ENCODE data around the gene MAP3K9. TPM values are rescaled to one million over a fixed set of nuclear protein-coding genes. Genes with fewer than 3 reads are reported as not detected.
A peak's percentile ranks its signal among the peaks of the same experiment; 100 is the strongest.

The MAP3K9 gene
- total and polyA plus RNA-seq, 4 donors = 2.3 to 14.0 (median 4.3) TPM

GRCh38 chr14:70845601-70846000 is 36.3 kb upstream of the MAP3K9 start:
- Histone ChIP-seq H3K36me3 (ENCODE audit: control insufficient read depth in 4 of 4, insufficient read depth in 4 of 4, low read length in 4 of 4) (no peaks in the 10 kb centered on the region), H3K4me3 (no peak overlapping the region), H3K27ac (ENCODE audit: low read depth in 1 of 2, low read length in 1 of 2) (no peak overlapping the region), H3K9ac (ENCODE audit: insufficient read depth in 1 of 2, low read length in 2 of 2) (no peak overlapping the region), H3K27me3 (ENCODE audit: control insufficient read depth in 3 of 3, insufficient read depth in 3 of 3, low read length in 2 of 3) (peaks cover 0 to 4% (median 0%) of the 10 kb centered on the region in 3 donors), H3K9me3 (ENCODE audit: control insufficient read depth in 4 of 4, insufficient read depth in 3 of 4, low read length in 3 of 4) (no peaks in the 10 kb centered on the region), H3K4me1 (ENCODE audit: control insufficient read depth in 5 of 5, insufficient read depth in 5 of 5, low read length in 5 of 5) (no peaks in the 10 kb centered on the region)
- 72 to 75% methylated on average over 2 of the region's 2 CpGs for WGBS, 2 donors
- ATAC-seq (ENCODE audit: insufficient read depth, low FRiP score) (no peak), DNase-seq (no peak)
- TF ChIP-seq, protein P1, sequence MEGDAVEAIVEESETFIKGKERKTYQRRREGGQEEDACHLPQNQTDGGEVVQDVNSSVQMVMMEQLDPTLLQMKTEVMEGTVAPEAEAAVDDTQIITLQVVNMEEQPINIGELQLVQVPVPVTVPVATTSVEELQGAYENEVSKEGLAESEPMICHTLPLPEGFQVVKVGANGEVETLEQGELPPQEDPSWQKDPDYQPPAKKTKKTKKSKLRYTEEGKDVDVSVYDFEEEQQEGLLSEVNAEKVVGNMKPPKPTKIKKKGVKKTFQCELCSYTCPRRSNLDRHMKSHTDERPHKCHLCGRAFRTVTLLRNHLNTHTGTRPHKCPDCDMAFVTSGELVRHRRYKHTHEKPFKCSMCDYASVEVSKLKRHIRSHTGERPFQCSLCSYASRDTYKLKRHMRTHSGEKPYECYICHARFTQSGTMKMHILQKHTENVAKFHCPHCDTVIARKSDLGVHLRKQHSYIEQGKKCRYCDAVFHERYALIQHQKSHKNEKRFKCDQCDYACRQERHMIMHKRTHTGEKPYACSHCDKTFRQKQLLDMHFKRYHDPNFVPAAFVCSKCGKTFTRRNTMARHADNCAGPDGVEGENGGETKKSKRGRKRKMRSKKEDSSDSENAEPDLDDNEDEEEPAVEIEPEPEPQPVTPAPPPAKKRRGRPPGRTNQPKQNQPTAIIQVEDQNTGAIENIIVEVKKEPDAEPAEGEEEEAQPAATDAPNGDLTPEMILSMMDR (IDR thresholded peaks at IDR 0.05; ENCODE audit: control extremely low read depth, extremely low read depth) = no peak

DNA sequence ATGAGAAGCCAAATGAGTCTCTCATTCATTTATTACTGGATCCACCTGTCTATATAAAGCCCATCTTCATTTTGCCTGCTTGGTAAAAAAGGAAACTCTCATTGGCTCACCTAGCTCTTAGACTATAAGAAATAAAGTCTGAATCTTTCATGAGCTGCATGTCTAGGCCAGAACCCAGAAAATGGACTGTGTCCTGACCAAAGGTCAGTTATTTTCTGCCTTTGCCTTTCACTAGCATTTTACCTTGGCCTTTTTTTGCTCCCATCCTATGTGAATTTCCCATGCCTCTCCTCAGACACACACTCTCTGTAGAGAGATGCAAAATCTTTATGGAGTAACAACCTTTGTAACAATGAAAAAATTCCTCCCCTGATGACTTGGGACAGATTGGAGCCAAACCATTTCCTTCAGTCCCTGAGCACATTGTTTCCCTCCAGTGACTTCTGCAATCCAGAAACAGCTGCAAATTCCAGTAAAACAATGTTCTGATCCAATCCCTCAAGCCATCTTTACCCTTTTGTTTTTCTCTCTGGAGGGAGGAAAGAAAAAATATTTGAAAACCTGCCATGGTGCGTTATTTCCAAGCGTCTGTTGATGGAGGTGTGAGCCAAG is 33.6 kb upstream of the MAP3K9 start:
- WGBS, 2 donors = 55 to 83% methylated on average over 2 of the region's 2 CpGs
- Histone ChIP-seq H3K9me3 (ENCODE audit: control insufficient read depth in 4 of 4, insufficient read depth in 3 of 4, low read length in 3 of 4) (no peaks in the 10 kb centered on the region), H3K4me1 (ENCODE audit: control insufficient read depth in 5 of 5, insufficient read depth in 5 of 5, low read length in 5 of 5) (no peaks in the 10 kb centered on the region), H3K27me3 (ENCODE audit: control insufficient read depth in 3 of 3, insufficient read depth in 3 of 3, low read length in 2 of 3) (peaks cover 0 to 4% (median 0%) of the 10 kb centered on the region in 3 donors), H3K9ac (ENCODE audit: insufficient read depth in 1 of 2, low read length in 2 of 2) (no peak overlapping the region), H3K36me3 (ENCODE audit: control insufficient read depth in 4 of 4, insufficient read depth in 4 of 4, low read length in 4 of 4) (no peaks in the 10 kb centered on the region), H3K4me3 (no peak overlapping the region), H3K27ac (ENCODE audit: low read depth in 1 of 2, low read length in 1 of 2) (peak overlapping the region in 1 of 2 donors; percentile 56)
- DNase-seq (no peak), ATAC-seq (ENCODE audit: insufficient read depth, low FRiP score) (no peak)
- TF ChIP-seq, protein P1 (IDR thresholded peaks at IDR 0.05; ENCODE audit: control extremely low read depth, extremely low read depth) = no peak

DNA sequence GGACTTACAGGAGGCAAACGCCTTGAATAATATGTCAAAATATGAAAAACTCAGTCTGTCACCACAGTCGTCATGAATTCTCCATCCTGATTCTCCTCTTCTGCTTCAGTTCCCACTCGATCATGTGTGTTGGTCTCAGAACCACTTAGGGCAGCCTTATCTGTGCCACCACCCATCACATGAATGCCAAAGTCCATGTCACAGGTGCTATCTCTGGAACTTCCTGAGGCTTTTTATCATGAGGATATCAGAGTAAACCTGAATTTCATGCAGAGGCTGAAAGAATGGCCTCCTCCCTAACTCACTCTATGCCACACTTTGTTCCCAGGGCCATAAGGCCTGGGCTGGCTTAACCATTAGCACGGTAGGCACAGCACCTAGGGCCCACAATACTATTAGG is 28.8 kb upstream of the MAP3K9 start:
- 89 to 94% methylated on average over 4 of the region's 4 CpGs for WGBS, 2 donors
- Histone ChIP-seq H3K27ac (ENCODE audit: low read depth in 1 of 2, low read length in 1 of 2) (no peak overlapping the region), H3K27me3 (ENCODE audit: control insufficient read depth in 3 of 3, insufficient read depth in 3 of 3, low read length in 2 of 3) (no peaks in the 10 kb centered on the region), H3K9me3 (ENCODE audit: control insufficient read depth in 4 of 4, insufficient read depth in 3 of 4, low read length in 3 of 4) (peaks cover 0 to 2% (median 0%) of the 10 kb centered on the region in 4 donors), H3K9ac (ENCODE audit: insufficient read depth in 1 of 2, low read length in 2 of 2) (no peak overlapping the region), H3K4me3 (no peak overlapping the region), H3K4me1 (ENCODE audit: control insufficient read depth in 5 of 5, insufficient read depth in 5 of 5, low read length in 5 of 5) (no peaks in the 10 kb centered on the region), H3K36me3 (ENCODE audit: control insufficient read depth in 4 of 4, insufficient read depth in 4 of 4, low read length in 4 of 4) (no peaks in the 10 kb centered on the region)
- TF ChIP-seq, protein P1 (IDR thresholded peaks at IDR 0.05; ENCODE audit: control extremely low read depth, extremely low read depth) = no peak
- DNase-seq (no peak), ATAC-seq (ENCODE audit: insufficient read depth, low FRiP score) (no peak)

- H3K9ac ChIP-seq (ENCODE audit: insufficient read depth in 1 of 2, low read length in 2 of 2) = no peak overlapping the region
- no peaks in the 10 kb centered on the region for H3K27me3 ChIP-seq (ENCODE audit: control insufficient read depth in 3 of 3, insufficient read depth in 3 of 3, low read length in 2 of 3)
- TF ChIP-seq, protein P1 (IDR thresholded peaks at IDR 0.05; ENCODE audit: control extremely low read depth, extremely low read depth) = no peak
- ATAC-seq (ENCODE audit: insufficient read depth, low FRiP score) (no peak), DNase-seq (no peak)
- no peaks in the 10 kb centered on the region for H3K36me3 ChIP-seq (ENCODE audit: control insufficient read depth in 4 of 4, insufficient read depth in 4 of 4, low read length in 4 of 4)
- H3K4me3 ChIP-seq = no peak overlapping the region
- H3K9me3 ChIP-seq (ENCODE audit: control insufficient read depth in 4 of 4, insufficient read depth in 3 of 4, low read length in 3 of 4) = peaks cover 0 to 2% (median 0%) of the 10 kb centered on the region in 4 donors
- peaks cover 0 to 6% (median 0%) of the 10 kb centered on the region in 5 donors for H3K4me1 ChIP-seq (ENCODE audit: control insufficient read depth in 5 of 5, insufficient read depth in 5 of 5, low read length in 5 of 5)
- no peak overlapping the region for H3K27ac ChIP-seq (ENCODE audit: low read depth in 1 of 2, low read length in 1 of 2)
Measured at GRCh38 chr14:70836946-70837345, 27.6 kb upstream of the MAP3K9 start.

All from lung (tissue), 12 donors.